Activated CD8-positive, alpha-beta T cell treated with anti-CD3 and anti-CD28 coated beads for 36 hours (primary cell): ENCODE measurements around the gene PLEKHM3. TPM values are rescaled to one million over a fixed set of nuclear protein-coding genes. Genes with fewer than 3 reads are reported as not detected.

ENCODE experiments used
- ATAC-seq: fragments of 200-7000 bp; cut with Tn5 transposase; one replicate; pipeline ENCODE4 v1.10.0; 2021; ENCODE audit warnings: mild to moderate bottlenecking, moderate library complexity
- CTCF ChIA-PET: fragments of 350-600 bp; sonication (Branson Sonifier 250); formaldehyde crosslinking; loops from one replicate; lab custom pipeline; 2021; ENCODE audit warnings: antibody characterized with exemption; lab: Charles Lee
- POLR2A ChIA-PET: fragments of 350-600 bp; sonication (Branson Sonifier 250); formaldehyde crosslinking; loops from one replicate; lab custom pipeline; 2021; ENCODE audit warnings: antibody characterized with exemption; lab: Charles Lee
- DNase-seq: peaks from one replicate; pipeline ENCODE4 v3.0.0-alpha.2; 2020
- H3K27ac Mint-ChIP-seq: one replicate; pipeline ENCODE4 v1.8.0; 2021; ENCODE audit warnings: mild to moderate bottlenecking, mixed read lengths
- H3K27me3 Mint-ChIP-seq: one replicate; pipeline ENCODE4 v1.8.0; 2021; ENCODE audit warnings: mixed read lengths
- H3K36me3 Mint-ChIP-seq: one replicate; pipeline ENCODE4 v1.8.0; 2021; ENCODE audit warnings: low read depth, mixed read lengths
- H3K4me1 Mint-ChIP-seq: one replicate; pipeline ENCODE4 v1.8.0; 2021; ENCODE audit warnings: low read depth, mixed read lengths
- H3K4me3 Mint-ChIP-seq: one replicate; pipeline ENCODE4 v1.8.0; 2021; ENCODE audit warnings: mild to moderate bottlenecking, moderate library complexity, mixed read lengths
- H3K9me3 Mint-ChIP-seq: one replicate; pipeline ENCODE4 v1.8.0; 2021; ENCODE audit warnings: mixed read lengths
- CTCF ChIP-seq: fragments of 200-600 bp; IDR thresholded peaks from one replicate; pipeline ENCODE4 v1.8.0; 2022; ENCODE audit warnings: antibody characterized with exemption, mild to moderate bottlenecking
- intact Hi-C: fragments of 100-400 bp; cut with micrococcal nuclease; formaldehyde crosslinking; loops from one replicate; pipeline ENCODE4 v1.10.0; 2022
- total RNA-seq, 2 experiments: library from RNA; stranded (reverse); gene quantifications; one replicate each; pipeline ENCODE4 v1.2.3, GENCODE V29; 2021

PLEKHM3 gene
- total RNA-seq, 2 experiments from 2014 or later: 4.5 to 4.7 TPM

GRCh38 chr2:207869784-207870778, 155.2 kb downstream of the PLEKHM3 start:
- intact Hi-C loops: no loop called here
- H3K4me3 Mint-ChIP-seq: no peak overlapping the region
- H3K27me3 Mint-ChIP-seq: no peaks in the 10 kb centered on the region
- H3K4me1 Mint-ChIP-seq: no peaks in the 10 kb centered on the region
- CTCF ChIA-PET: interaction anchor here (1.1 to 1.6 kb wide), 4 partner anchors 34 to 170 kb away, joined by 3 to 5 read pairs (median 4); no protein-coding TSS in a partner anchor
- no peak for TF ChIP-seq CTCF
- POLR2A ChIA-PET: no interaction called here
- H3K27ac Mint-ChIP-seq: no peak overlapping the region
- DNase-seq (no peak), ATAC-seq (no peak)
- no peaks in the 10 kb centered on the region for H3K36me3 Mint-ChIP-seq
- no peaks in the 10 kb centered on the region for H3K9me3 Mint-ChIP-seq

GRCh38 chr2:207868855-207869596, 156.3 kb downstream of the PLEKHM3 start:
- CTCF ChIA-PET: interaction anchor here (1.1 kb wide), 1 partner anchor 171 kb away, joined by 3 read pairs; no protein-coding TSS in a partner anchor
- no peaks in the 10 kb centered on the region for H3K4me1 Mint-ChIP-seq
- intact Hi-C loops: no loop called here
- H3K27ac Mint-ChIP-seq: no peak overlapping the region
- H3K9me3 Mint-ChIP-seq: no peaks in the 10 kb centered on the region
- ATAC-seq (no peak), DNase-seq (no peak)
- POLR2A ChIA-PET: no interaction called here
- no peak overlapping the region for H3K4me3 Mint-ChIP-seq
- TF ChIP-seq CTCF: no peak
- H3K36me3 Mint-ChIP-seq: no peaks in the 10 kb centered on the region
- H3K27me3 Mint-ChIP-seq: no peaks in the 10 kb centered on the region

GRCh38 chr2:207867905-207868304, 157.4 kb downstream of the PLEKHM3 start:
- no peaks in the 10 kb centered on the region for H3K9me3 Mint-ChIP-seq
- CTCF ChIA-PET: no interaction called here
- H3K27ac Mint-ChIP-seq: no peak overlapping the region
- H3K36me3 Mint-ChIP-seq: no peaks in the 10 kb centered on the region
- TF ChIP-seq CTCF: no peak
- intact Hi-C loops: no loop called here
- ATAC-seq (no peak), DNase-seq (no peak)
- H3K4me1 Mint-ChIP-seq: no peaks in the 10 kb centered on the region
- H3K4me3 Mint-ChIP-seq: no peak overlapping the region
- no peaks in the 10 kb centered on the region for H3K27me3 Mint-ChIP-seq
- POLR2A ChIA-PET: no interaction called here

- ChIA-PET POLR2A (no interaction called here), CTCF (no interaction called here)
- no peaks in the 10 kb centered on the region for H3K27me3 Mint-ChIP-seq
- TF ChIP-seq CTCF: no peak
- H3K4me3 Mint-ChIP-seq: no peak overlapping the region
- H3K4me1 Mint-ChIP-seq: no peaks in the 10 kb centered on the region
- no peaks in the 10 kb centered on the region for H3K9me3 Mint-ChIP-seq
- H3K27ac Mint-ChIP-seq: no peak overlapping the region
- ATAC-seq: no peak
- no peak for DNase-seq
- intact Hi-C loops: no loop called here
- H3K36me3 Mint-ChIP-seq: no peaks in the 10 kb centered on the region
Observed at GRCh38 chr2:207867056-207867455, 158.3 kb downstream of the PLEKHM3 start.
